GM13976 (cell line): ENCODE data around the gene DRD4.

ENCODE experiments used
- DNase-seq: peaks from one replicate; pipeline ENCODE4 v3.0.0; 2012; ENCODE audit warnings: low spot score
- in situ Hi-C: fragments of 300-500 bp; cut with MboI; formaldehyde crosslinking; loops from one replicate; pipeline ENCODE4 v1.12.0; 2022; ENCODE audit warnings: low sequenced_read_pairs, mixed read lengths, inconsistent platforms; ENCODE audit not compliant: unreplicated experiment
- TF ChIP-seq, protein P1 (sequence below): IDR thresholded peaks from 2 replicates; pipeline ENCODE4 v1.5.1; 2012; ENCODE audit warnings: borderline replicate concordance, mild to moderate bottlenecking; ENCODE audit not compliant: insufficient read depth; ENCODE audit errors: extremely low read depth, missing control alignments, control extremely low read depth

The DRD4 gene

DNA sequence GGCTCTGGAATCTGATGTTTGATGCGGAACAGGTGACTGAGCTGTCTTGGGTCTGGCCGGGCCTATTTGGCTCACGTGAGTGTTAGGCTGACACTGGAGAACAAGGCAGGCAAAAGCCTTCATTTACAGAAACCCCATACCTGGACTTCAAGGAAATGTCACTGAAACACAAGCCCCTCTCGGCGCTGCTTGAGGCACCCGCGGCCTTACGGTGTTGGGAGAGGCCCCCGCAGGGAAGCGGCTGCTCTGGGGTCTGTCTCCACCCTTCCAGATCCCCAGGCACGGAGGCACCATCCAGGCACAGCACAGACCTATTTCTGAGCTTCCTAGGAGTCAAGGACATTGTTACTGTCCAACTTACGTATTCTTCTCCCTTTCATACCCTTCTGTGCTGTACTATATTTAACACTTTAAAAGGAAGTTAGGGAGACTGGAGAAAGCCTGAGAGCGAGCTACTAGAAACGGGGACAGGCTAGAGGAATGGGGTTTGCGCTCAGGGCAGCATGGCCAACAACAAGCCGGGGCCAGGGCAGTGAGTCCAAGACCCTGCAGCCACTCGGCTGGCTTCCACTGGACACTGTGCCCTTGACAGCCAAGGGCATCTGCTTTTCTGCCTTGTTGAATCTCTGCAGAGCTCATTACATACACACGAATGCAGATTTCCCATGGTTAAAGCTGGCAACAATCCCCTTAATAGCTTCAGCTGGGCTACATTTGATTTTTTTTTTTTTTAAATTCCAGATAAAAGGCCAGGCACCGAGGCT lies 23.8 kb downstream of the DRD4 start:
- TF ChIP-seq, protein P1, sequence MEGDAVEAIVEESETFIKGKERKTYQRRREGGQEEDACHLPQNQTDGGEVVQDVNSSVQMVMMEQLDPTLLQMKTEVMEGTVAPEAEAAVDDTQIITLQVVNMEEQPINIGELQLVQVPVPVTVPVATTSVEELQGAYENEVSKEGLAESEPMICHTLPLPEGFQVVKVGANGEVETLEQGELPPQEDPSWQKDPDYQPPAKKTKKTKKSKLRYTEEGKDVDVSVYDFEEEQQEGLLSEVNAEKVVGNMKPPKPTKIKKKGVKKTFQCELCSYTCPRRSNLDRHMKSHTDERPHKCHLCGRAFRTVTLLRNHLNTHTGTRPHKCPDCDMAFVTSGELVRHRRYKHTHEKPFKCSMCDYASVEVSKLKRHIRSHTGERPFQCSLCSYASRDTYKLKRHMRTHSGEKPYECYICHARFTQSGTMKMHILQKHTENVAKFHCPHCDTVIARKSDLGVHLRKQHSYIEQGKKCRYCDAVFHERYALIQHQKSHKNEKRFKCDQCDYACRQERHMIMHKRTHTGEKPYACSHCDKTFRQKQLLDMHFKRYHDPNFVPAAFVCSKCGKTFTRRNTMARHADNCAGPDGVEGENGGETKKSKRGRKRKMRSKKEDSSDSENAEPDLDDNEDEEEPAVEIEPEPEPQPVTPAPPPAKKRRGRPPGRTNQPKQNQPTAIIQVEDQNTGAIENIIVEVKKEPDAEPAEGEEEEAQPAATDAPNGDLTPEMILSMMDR = no peak
- DNase-seq = no peak
- in situ Hi-C loops = no loop called here

DNA sequence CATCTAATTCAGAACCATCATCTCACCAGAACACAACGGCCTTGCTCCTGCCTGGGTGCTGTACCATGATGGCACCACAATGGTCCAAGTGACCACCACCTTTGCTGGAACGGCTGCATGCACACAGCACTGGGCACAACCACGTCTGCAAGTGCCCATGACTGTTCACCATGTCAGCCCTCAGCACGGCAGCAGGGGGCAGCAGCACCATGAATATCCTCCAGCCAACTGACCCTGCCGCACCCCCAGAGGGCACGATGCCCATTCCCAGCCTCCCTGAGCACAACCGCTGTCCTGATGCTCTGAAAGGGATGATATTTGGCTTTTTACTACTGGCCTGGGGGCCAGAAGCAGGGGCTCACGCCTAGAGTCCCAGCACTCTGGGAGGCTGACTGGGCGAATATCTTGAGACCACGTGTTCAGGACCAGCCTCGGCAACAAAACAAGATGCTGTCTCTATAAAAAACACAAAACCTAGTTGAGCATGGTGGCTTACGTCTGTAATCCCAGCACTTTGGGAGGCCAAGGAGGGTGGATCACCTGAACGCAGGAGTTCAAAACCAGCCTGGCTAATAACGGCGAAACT lies 25.7 kb downstream of the DRD4 start:
- TF ChIP-seq, protein P1 = peak; percentile 68
- in situ Hi-C loops = no loop called here
- DNase-seq = peak; percentile 83

DNA sequence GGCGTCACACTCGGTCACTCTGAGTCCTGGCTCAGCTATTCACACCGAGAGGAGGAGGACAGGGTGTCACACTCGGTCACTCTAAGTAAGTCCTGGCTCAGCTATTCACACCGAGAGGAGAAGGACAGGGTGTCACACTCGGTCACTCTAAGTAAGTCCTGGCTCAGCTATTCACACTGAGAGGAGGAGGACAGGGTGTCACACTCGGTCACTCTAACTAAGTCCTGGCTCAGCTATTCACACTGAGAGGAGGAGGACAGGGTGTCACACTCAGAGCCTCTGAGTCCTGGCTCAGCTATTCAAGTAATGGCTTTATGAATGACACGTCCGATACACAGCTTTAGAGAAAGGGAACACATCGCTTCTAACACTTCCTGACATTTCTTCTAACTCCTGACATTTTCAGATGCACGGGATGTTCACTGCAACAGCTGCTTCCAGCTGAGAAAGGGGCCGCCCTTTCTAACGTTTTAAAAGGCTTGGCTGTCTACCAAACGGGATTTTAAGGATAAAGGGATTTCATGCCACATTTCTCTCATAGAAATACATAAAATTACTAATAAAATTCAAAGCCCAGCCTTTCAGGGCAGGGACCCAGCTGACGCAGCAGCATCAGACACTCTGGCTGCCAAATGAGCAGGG lies 28.1 kb downstream of the DRD4 start:
- TF ChIP-seq, protein P1 = no peak
- DNase-seq = no peak
- in situ Hi-C loops = no loop called here

DNA sequence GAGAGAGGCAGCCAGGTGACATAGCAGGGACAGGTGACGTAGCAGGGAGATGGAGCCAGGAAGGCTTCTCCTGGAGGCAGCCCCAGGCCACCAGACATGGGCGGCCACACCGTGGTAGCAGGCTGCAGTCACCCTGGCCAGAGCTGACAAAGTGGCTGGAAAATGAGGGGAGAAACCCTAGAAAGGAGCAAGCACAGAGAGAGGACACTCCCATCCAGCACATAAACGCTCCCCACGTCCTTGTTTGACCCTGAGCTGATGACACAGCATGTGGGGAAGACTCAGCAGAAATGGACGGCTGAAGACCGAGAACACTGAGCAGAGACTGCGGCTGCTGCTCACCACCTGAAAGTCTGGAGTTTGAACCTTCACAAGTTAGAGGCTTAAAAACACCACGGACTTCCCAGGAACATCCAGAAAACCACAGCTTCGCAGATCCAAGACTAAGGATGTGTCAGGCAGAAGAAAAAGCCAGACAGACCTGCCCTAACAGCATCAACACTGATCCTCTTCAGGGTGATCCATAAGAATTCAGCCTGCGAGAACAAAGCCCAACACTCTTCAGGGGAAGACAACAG lies 28.7 kb downstream of the DRD4 start:
- TF ChIP-seq, protein P1 = no peak
- no peak for DNase-seq
- in situ Hi-C loops = no loop called here

DNA sequence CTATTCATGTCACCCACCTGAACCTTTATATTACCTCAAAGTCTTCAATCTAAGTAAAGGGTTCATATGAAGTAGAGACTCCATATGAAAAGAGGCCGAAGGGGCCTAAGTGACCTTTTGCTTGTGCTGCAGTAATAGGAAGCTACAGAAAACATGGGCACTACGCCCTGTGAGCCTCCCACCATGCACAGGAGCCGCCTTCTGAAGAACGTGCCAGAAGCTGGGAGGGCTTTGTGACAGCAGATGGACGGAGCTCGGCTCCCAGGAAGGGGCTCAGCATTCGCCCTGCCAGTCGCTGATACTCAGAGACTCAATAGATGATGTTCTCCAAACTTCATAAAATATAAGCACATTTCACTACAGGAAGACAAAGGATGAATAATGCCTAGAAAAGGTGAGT lies 36.8 kb downstream of the DRD4 start:
- no peak for DNase-seq
- TF ChIP-seq, protein P1 = no peak
- in situ Hi-C loops = no loop called here

DNA sequence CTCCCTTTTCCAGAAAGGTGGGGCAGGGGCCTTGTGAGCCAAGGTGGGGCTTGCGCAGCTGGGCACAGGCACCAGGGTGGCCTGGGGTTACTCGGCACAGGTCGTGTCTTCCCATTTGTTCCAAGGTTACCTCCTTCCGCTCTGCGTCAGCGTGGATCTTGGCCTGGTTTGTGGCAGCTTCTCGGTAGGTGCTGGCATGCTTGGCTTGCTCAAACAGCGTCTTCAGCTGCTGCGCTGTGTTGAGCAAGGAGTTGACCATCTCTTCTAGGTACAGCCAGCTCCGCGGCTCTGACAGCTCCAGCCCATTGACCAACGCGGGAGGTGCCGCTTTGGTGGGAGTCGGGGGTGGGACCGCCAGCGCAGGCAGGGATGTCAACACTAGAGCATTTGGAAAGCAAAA lies 37.3 kb downstream of the DRD4 start:
- TF ChIP-seq, protein P1 = no peak
- in situ Hi-C loops = no loop called here
- DNase-seq = no peak
